HG03139 (cell line): ENCODE measurements around the gene ENOX1.

Experiments used
- ATAC-seq: cut with Tn5 transposase; IDR thresholded peaks from one replicate; pipeline ENCODE4 v1.9.1; 2021; ENCODE audit not compliant: unreplicated experiment

ENOX1 gene

GRCh38 chr13:43297967-43298678 is 488.6 kb downstream of the ENOX1 start:
- no peak for ATAC-seq

DNA sequence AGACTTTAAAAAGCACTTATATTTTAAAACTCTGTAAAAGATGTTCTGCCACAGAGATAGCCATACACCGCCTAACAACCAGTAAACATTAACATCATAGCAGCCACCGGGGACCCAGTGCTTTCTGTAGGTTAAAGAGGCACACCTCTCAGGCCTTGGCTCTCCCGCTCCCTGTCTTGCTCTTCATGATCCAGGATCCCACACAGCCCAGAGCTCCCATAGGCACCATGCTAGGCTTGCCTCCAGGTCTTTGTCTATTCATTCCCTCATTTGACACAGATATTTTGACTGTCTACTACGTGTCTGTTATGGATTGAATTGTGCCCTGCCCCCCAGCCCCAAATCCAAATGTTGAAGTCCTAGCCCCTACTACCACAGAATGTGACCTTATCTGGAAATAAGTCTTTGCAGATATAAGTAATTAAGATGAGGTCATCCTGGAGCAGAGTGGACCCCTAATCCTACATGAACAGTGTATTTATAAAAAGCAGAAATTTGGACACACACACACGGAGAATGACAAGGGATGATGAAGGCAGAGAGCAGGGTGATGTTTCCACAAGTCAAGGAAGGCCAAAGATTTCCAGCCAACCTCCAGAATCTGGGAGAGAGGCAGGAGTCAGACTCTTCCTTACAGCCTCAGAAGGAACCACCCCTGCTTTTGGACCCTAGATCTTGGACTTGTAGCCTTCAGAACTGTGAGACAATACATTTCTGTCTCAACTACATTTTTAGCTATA is 490.8 kb downstream of the ENOX1 start:
- ATAC-seq: no peak

- no peak for ATAC-seq
These were observed 491.5 kb downstream of the ENOX1 start for GRCh38 chr13:43295321-43295720.

GRCh38 chr13:43294412-43294811 is 492.4 kb downstream of the ENOX1 start:
- ATAC-seq: no peak

DNA sequence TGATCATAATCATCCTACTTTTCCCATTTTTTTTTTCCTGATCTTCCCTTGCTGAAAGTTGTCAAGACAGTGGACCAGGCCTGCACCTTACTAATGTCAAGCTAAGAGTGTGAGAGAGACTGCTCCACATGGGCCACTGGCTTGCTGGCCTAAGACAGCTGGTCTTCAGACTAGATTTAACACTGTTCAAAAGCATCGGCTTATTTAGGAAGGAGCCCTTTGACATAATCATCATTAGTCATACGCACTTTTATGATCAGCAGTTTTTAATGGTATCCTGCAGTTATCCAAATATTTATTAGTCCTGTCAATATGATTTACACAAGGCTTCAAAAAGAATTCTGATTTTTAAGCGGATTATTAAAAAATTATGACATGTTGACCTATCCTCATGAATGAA is 492.8 kb downstream of the ENOX1 start:
- ATAC-seq: no peak

DNA sequence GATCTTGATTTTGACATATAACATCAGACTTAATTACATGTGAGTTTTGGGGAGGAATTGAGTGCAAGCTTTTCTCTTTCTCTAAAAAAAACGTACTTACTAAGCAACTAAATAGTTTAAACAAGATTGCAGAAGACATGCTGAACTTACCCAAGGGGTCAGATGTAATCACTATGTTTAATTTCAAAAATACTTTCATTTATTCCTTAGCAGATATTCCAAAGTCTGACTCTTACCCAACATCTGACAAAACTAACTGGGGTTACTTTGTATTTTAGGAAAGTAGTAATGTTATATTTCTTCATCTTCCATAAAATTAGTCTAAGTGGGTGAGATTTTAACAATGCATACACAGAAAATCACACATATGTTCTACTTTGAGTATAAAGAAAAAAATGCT is 493.2 kb downstream of the ENOX1 start:
- no peak for ATAC-seq

GRCh38 chr13:43293008-43293407 is 493.8 kb downstream of the ENOX1 start:
- no peak for ATAC-seq

DNA sequence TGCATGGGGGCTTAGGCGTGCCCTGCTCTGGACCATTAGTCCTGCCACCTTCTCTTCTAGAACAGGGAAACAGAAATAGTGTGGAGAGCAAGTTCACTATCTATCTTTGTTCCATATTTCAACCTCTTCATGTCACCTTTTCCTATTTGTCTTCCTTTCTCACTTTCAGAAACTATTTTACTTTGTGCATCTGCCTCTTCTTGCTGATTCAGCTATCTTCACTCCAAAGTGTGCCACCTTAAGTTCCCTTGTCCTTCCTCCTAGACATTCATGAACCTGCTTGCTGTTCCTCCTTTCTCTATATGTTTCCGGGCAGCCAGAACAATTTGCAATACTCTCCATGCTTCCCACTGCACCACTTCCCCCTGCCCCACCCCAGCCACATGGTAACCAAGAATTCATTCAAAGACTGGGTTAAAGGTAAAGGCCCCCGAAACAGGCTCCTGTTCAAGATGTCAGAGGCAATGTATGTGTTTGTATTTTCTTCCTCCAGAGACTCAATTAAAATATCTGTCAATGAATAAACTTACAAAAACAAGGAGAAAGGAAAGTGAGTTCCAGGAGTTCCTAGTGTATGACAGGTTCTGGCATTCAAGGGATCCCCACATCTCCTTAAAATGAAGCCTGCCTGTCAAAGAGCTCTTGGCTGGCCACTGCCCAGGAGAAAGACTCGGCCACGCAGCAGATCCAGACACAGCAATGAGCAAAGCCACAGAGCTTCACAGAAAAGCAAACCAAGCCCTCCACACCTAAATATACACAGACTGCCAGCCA is 495.3 kb downstream of the ENOX1 start:
- ATAC-seq: no peak

GRCh38 chr13:43289470-43290255 is 497.1 kb downstream of the ENOX1 start:
- no peak for ATAC-seq

DNA sequence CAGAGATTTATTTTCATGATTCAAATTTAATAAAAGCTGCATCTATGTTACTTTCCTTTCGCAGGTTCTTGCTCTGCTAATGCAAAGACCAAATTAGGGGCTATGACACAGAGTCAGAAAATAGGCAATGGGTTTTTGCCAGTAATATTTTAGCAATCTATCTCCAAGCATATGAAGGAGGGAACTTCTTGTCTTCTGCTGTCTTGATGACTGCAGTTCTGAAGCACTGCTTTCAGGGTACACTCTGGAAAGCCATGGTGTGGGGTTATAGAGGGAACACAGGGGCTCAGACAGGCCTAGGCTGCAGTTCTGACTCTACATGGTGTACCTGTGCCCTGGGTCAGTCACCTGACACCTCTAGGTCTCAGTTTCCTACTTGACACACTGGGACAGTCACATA is 500.0 kb downstream of the ENOX1 start:
- ATAC-seq: no peak

GRCh38 chr13:43285933-43286597 is 500.7 kb downstream of the ENOX1 start:
- ATAC-seq: no peak

DNA sequence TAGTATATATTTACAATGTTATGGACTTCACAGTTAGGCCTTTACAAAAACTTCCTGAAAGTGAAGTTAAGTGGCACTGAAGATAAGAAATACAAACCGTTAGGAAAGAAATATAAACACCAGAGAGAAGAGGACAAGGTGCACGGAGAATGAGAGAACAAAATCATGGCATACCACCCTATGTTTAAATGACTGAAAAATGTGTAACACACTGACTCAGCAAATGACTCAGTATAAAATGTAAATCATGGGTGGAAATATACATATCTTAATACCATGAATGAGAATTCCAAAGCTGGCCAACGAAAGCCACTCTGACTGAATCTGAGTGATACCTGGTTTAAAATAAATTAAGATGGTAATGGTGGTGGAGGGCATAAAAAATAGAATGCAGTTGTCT is 502.6 kb downstream of the ENOX1 start:
- ATAC-seq: no peak

GRCh38 chr13:43279696-43280095 is 507.1 kb downstream of the ENOX1 start:
- ATAC-seq: no peak

DNA sequence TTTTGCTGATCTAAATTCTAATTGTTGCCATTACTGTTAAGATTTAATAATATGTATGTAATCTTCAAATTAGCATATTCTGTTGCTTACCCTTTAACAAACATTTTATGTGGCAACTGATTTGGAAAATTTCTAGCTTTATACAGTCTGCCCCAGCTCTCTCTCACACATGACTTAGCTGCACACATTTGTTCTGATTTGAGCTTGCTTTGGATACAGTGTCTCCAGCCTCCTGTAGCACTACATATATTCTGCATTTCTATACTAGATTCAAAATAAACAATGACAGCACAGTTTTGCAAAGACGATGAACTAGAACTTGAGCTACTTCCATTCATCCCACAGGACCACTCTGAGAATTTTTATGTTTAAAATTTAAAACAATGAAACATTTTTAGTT is 508.6 kb downstream of the ENOX1 start:
- ATAC-seq: no peak

- ATAC-seq: no peak
These were observed 509.6 kb downstream of the ENOX1 start for GRCh38 chr13:43277142-43277541.

GRCh38 chr13:43274881-43275280 is 511.9 kb downstream of the ENOX1 start:
- ATAC-seq: no peak

GRCh38 chr13:43273362-43273761 is 513.4 kb downstream of the ENOX1 start:
- no peak for ATAC-seq

DNA sequence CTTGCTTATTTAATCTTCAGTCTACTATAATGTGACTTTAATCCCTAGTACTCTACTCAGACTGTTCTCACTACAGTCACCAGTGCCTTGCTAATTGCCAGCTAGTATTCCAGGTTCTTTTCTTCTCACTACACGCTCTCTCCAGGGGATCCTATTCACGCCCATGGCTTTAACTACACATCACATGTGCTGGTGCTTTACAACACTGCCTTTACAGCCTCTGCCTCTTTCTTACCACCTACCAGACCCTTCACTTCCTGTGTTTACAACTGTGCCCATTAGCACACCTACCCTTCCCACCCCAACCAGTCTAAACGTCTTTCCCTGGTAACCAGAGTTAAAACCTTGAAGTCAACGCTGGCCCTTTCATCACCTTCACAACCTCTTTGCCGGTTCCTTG is 513.9 kb downstream of the ENOX1 start:
- ATAC-seq: no peak

- ATAC-seq: no peak
These were observed 515.6 kb downstream of the ENOX1 start for GRCh38 chr13:43271152-43271551.

DNA sequence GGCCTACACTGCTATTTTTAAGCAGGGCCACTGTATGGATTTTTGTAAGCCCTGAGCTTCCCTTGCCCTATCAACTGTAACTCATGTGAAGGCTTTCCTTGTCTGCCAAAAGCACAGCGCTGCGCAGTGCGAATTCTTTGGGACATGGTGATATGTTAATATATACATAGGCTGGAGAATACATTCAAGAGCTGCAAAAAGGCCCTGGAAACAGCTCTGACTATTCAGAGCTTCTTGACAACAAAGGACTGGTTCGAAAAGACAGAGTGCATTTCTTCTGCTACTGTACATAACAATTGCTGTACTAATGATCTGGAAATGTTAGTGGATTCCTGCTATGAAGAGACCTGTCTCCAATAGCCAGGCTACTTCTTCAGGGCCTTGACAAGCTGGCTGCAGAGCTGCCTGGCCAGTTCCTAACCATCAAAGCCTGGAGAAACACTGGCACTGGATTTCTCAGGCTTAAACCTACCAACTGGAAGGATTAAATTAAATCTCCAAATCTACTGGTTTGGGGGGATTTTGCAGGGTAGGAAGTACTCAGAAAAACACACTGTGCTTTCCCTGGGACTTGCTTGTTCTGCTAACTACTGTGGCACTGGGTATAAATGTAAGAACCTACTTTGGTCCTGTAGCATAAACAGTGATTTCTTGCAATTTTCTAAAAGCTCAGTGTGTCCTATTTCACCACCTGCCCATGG is 516.5 kb downstream of the ENOX1 start:
- ATAC-seq: no peak
